CD14-positive monocyte (primary cell): ENCODE results near the gene MRPL34. TPM values are rescaled to one million over a fixed set of nuclear protein-coding genes. Genes with fewer than 3 reads are reported as not detected.

Source experiments
- DNase-seq, 3 donors: peaks; one replicate each; pipeline ENCODE4 v3.0.0-alpha.2; 2011 to 2022
- H2AFZ ChIP-seq: 2 replicates; pipeline ENCODE4 v1.6.0; 2012; ENCODE audit warnings: mild to moderate bottlenecking, low read depth, low read length, inconsistent platforms; ENCODE audit not compliant: insufficient read depth, poor library complexity, severe bottlenecking
- H3K27ac ChIP-seq, 2 donors: 1 replicate in 1 of 2; 2 replicates in 1 of 2; pipeline ENCODE4 v1.5.1; 2012 to 2013; ENCODE audit warnings: low read length in 2 of 2, control low read depth in 1 of 2, inconsistent platforms in 1 of 2, low read depth in 1 of 2, mild to moderate bottlenecking in 1 of 2
- H3K27me3 ChIP-seq, 2 donors: one replicate each; pipeline versions ENCODE4 v1.6.0 to v1.6.1; 2011 to 2013; ENCODE audit warnings: low read length in 2 of 2; ENCODE audit not compliant: control insufficient read depth in 2 of 2, insufficient read depth in 2 of 2
- H3K36me3 ChIP-seq, 2 donors: replicated peaks in 1 of 2; 1 replicate in 1 of 2; 2 replicates in 1 of 2; pipeline versions ENCODE4 v1.5.1 to v1.6.1; 2012 to 2013; ENCODE audit warnings: low read length in 2 of 2, control low read depth in 1 of 2, inconsistent platforms in 1 of 2, mild to moderate bottlenecking in 1 of 2; ENCODE audit not compliant: insufficient read depth in 2 of 2, control insufficient read depth in 1 of 2
- H3K4me1 ChIP-seq, 2 donors: 1 replicate in 1 of 2; 2 replicates in 1 of 2; pipeline versions ENCODE4 v1.5.1 to v1.6.1; 2012 to 2013; ENCODE audit warnings: low read length in 2 of 2, control low read depth in 1 of 2, inconsistent platforms in 1 of 2, mild to moderate bottlenecking in 1 of 2, moderate library complexity in 1 of 2; ENCODE audit not compliant: insufficient read depth in 2 of 2, control insufficient read depth in 1 of 2
- H3K4me2 ChIP-seq: replicated peaks from 2 replicates; pipeline ENCODE3; 2012; ENCODE audit warnings: low read length, moderate library complexity, mild to moderate bottlenecking; ENCODE audit not compliant: poor library complexity, severe bottlenecking; ENCODE audit errors: extremely low read depth
- H3K4me3 ChIP-seq, 3 experiments: fragments of 200-600 bp in 1 of 3; sonication (generic) in 1 of 3; replicated peaks in 1 of 3; 1 replicate in 2 of 3; 2 replicates in 1 of 3; pipeline ENCODE4 v1.5.1; 2011 to 2013; ENCODE audit warnings: low read length in 3 of 3, mild to moderate bottlenecking in 3 of 3, control low read depth in 2 of 3, low read depth in 2 of 3, inconsistent platforms in 1 of 3, moderate library complexity in 1 of 3
- H3K79me2 ChIP-seq: 2 replicates; pipeline ENCODE4 v1.6.0; 2012; ENCODE audit warnings: mild to moderate bottlenecking, control low read depth, inconsistent platforms, low read length, moderate library complexity; ENCODE audit not compliant: insufficient read depth
- H3K9ac ChIP-seq: 2 replicates; pipeline ENCODE4 v1.6.0; 2017; ENCODE audit warnings: low read length, mild to moderate bottlenecking; ENCODE audit not compliant: insufficient read depth, poor library complexity, severe bottlenecking
- H3K9me3 ChIP-seq, 2 donors: replicated peaks in 1 of 2; 1 replicate in 1 of 2; 2 replicates in 1 of 2; pipeline versions ENCODE4 v1.5.1 to v1.6.1; 2012 to 2013; ENCODE audit warnings: low read length in 2 of 2, control low read depth in 1 of 2; ENCODE audit not compliant: control insufficient read depth in 1 of 2, insufficient read depth in 1 of 2
- H4K20me1 ChIP-seq: 2 replicates; pipeline ENCODE4 v1.6.0; 2012; ENCODE audit warnings: mild to moderate bottlenecking, low read length, control low read depth, moderate library complexity; ENCODE audit not compliant: insufficient read depth
- H3K27ac Mint-ChIP-seq, 7 donors: one replicate each; pipeline ENCODE4 v1.8.0; 2020; ENCODE audit warnings: mild to moderate bottlenecking in 7 of 7, mixed read lengths in 7 of 7, moderate library complexity in 6 of 7, inconsistent platforms in 2 of 7
- H3K27me3 Mint-ChIP-seq, 3 donors: one replicate each; pipeline ENCODE4 v1.8.0; 2021 to 2022; ENCODE audit warnings: low read depth in 3 of 3, mild to moderate bottlenecking in 3 of 3, mixed read lengths in 3 of 3, moderate library complexity in 3 of 3, inconsistent platforms in 1 of 3
- H3K36me3 Mint-ChIP-seq, 2 donors: one replicate each; pipeline ENCODE4 v1.8.0; 2020; ENCODE audit warnings: mixed read lengths in 2 of 2, inconsistent platforms in 1 of 2, mild to moderate bottlenecking in 1 of 2
- H3K4me1 Mint-ChIP-seq: one replicate; pipeline ENCODE4 v1.8.0; 2020; ENCODE audit warnings: mild to moderate bottlenecking, mixed read lengths
- H3K4me3 Mint-ChIP-seq, 2 donors: one replicate each; pipeline ENCODE4 v1.8.0; 2020; ENCODE audit warnings: mild to moderate bottlenecking in 2 of 2, mixed read lengths in 2 of 2, moderate library complexity in 1 of 2
- H3K9me3 Mint-ChIP-seq, 7 donors: one replicate each; pipeline ENCODE4 v1.8.0; 2020 to 2022; ENCODE audit warnings: mixed read lengths in 7 of 7, mild to moderate bottlenecking in 6 of 7, moderate library complexity in 6 of 7, inconsistent platforms in 2 of 7
- CTCF ChIP-seq: fragments of 200-600 bp; IDR thresholded peaks from one replicate; pipeline ENCODE4 v1.8.0; 2022; ENCODE audit warnings: antibody characterized with exemption, mild to moderate bottlenecking
- WGBS: methylation state at CpG from one replicate; pipeline ENCODE4 v1.1.5; 2013; ENCODE audit warnings: missing lambda C conversion rate; ENCODE audit not compliant: insufficient coverage; 5-methylcytosine and 5-hydroxymethylcytosine counted together
- intact Hi-C, 2 donors: fragments of 100-400 bp; cut with micrococcal nuclease; formaldehyde crosslinking; loops; one replicate each; pipeline versions ENCODE4 v1.15.0 to v1.15.1; 2023
- polyA plus RNA-seq, 3 donors: library from polyadenylated mRNA; depleted of rRNA in 1 of 3; unstranded in 2 of 3; stranded (reverse) in 1 of 3; fragments of 300-500 nt in 2 of 3; fragments of >200 nt in 1 of 3; fragmentation: Illumina TruSeq in 2 of 3; gene quantifications; 1 replicate in 2 of 3; 2 replicates in 1 of 3; pipeline ENCODE4 v1.2.3, GENCODE V29; 2012 to 2021

The MRPL34 gene
- polyA plus RNA-seq, 3 donors = 13.2 to 208 (median 155) TPM

- 94% methylated on average over 22 of the region's 27 CpGs for WGBS
Observed at GRCh38 chr19:17327068-17327653, 21.5 kb downstream of the MRPL34 start.

More at GRCh38 chr19:17327068-17327653, 21.5 kb downstream of the MRPL34 start:
- no peak for TF ChIP-seq CTCF
- H3K27ac Mint-ChIP-seq = no peak overlapping the region
- H3K4me1 Mint-ChIP-seq = peaks cover 19% of the 10 kb centered on the region
- Histone ChIP-seq H3K27ac (no peak overlapping the region), H2AFZ (no peak overlapping the region), H3K27me3 (peaks cover 11 to 31% of the 10 kb centered on the region in 2 donors), H3K9ac (no peak overlapping the region), H3K4me2 (no peak overlapping the region), H3K4me1 (peaks cover 21 to 28% of the 10 kb centered on the region in 2 donors), H4K20me1 (peaks cover 40% of the 10 kb centered on the region), H3K36me3 (peaks cover 9 to 16% of the 10 kb centered on the region in 2 donors), H3K4me3 (no peak overlapping the region), H3K79me2 (no peaks in the 10 kb centered on the region), H3K9me3 (peaks cover 0 to 12% of the 10 kb centered on the region in 2 donors)
- no peak for DNase-seq
- peaks cover 27 to 58% (median 30%) of the 10 kb centered on the region in 3 donors for H3K27me3 Mint-ChIP-seq
- H3K9me3 Mint-ChIP-seq = peaks cover 0 to 9% (median 7%) of the 10 kb centered on the region in 7 donors
- H3K36me3 Mint-ChIP-seq = peaks cover 27 to 51% of the 10 kb centered on the region in 2 donors
- intact Hi-C loops = no loop called here
- no peak overlapping the region for H3K4me3 Mint-ChIP-seq
